Activated CD8-positive, alpha-beta memory T cell treated with anti-CD3 and anti-CD28 coated beads, Interleukin-2, amount 50 U/mL, for 48 hours (primary cell): Measurements from ENCODE around the gene CAMKK1.

Experiments used
- DNase-seq: peaks from one replicate; pipeline ENCODE4 v3.0.0-alpha.2; 2020

Gene CAMKK1

GRCh38 chr17:3895354-3895753 lies 2.5 kb upstream of the CAMKK1 start:
- DNase-seq, result no peak

- no peak for DNase-seq
These were observed 2.1 kb upstream of the CAMKK1 start for GRCh38 chr17:3894911-3895343.

DNA sequence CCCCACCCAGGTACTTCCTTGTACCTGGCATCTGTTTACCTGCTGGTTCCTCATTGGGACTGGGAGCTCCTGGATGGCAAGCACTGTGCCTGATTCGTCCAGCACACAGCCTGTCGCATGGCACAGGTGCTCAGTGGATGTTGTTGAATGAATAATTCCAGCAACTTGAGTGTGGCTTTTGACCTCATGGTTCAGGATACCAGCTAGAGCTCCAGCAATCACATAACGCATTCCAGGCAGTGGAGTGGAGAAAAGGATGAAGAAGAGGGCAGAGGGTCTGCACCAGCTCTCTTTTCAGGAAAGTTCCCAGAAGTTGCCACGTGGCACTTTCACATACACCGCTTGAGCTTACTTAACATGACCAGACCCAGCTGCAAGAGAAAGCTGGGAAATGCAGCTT lies 1.3 kb upstream of the CAMKK1 start:
- DNase-seq, result no peak

- DNase-seq, result no peak
These were observed 865 bp upstream of the CAMKK1 start for GRCh38 chr17:3893720-3894116.

DNA sequence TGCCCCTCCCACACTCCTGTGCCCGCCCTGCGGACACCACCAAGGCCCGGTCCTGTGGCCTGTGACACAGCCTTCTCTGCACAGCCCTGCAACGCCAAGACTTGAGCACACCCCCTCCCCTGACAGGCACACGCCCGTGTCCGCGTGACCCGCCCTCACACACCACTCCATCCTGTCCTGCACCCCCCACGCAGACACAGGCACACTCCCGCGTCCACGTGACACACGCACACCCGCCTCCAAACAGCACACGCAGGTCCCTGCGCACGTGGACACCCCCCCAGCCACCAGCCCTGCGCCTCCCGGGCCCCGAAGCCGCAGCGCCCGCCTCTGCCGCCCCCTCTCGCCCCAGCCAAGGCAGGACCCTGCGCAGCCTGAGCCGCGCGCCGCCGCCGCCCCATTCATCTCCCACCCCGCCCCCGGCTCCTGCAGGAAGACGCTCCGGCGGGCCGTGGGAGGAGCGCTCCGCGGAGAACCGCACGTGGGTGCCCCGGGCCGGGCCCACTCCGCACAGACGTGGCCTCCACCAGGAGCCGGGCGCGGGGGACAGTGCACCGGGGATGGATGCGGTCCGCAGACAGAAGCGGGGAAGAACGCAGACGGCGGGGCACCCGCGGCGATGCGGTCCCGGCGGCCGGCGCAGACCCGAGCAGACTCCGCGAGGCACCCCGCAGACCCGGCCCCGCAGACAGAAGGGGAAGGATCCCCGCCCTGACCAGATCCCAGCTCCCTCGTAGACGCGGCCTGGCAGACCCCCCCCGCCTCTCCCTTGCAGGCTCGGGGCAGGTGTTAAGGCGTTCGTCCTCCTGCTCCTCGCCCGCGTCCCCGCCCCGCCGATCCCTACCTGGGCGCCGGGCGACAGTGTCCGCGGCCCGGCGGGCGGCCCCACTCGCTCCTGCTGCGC lies 506 bp downstream of the CAMKK1 start:
- peak; percentile 77 for DNase-seq

DNA sequence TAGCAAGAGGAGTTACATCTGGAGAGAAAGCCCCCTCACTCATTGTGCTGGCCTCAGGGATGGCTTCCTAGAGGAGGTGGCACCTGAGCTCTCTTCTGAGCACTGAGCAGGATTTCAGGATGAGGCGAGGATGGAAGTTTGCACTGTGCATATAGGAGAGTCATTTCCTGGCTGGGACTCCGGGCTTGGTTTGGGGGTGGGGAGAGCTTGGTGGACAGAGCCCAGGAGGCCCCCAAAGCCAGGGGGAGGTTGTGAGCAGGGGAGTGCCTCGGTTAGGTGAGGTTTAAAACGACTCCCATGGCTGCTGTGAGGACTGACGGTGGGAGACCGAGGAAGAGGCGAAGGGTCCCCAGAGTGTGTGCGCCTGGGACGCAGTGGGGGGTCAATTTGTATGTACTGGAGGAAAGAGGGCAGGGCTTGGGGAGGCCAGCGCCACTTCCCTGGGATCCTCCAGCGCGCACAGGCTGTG lies 1.2 kb downstream of the CAMKK1 start:
- DNase-seq, result no peak

GRCh38 chr17:3890878-3891219 lies 2.0 kb downstream of the CAMKK1 start:
- no peak for DNase-seq

DNA sequence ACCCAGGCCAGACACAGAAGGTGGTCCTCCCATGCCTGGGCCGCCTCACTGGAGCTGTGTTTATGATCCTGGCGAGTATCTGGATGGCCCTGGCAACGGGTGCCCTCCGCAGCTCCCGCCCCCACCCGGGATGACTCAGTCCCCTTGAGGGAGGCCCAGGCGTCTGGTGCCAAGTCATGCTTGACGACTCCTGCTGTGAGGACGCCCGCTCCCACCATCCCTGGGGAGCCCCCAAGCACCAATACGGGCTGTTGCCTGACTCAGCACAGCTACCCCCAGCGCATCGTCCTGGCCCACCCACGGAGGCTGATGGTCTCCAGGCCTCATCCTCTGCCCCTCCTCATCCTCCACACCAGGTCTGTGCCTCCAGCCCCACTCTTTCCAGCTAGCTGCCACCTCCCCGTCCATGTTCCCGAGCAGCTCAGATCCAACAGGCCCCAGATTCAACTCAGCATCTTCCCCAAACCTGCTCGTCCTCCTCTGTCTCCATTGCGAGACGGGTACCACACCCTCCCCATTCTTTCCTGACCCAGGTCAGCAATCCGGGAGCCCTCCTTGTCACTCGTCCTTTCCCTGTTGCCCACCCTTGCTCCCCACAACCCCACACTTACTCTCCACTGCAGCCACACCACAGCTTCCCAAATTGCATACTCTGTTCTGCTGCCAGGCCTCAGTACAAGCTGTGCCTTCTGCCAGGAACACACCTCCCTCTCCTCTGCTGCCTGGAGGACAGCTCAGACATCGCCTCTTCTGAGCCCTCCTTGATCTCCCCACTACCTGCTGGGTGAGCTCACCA lies 2.6 kb downstream of the CAMKK1 start:
- DNase-seq, result no peak

GRCh38 chr17:3889325-3890012 lies 3.4 kb downstream of the CAMKK1 start:
- no peak for DNase-seq

GRCh38 chr17:3888343-3889171 lies 4.3 kb downstream of the CAMKK1 start:
- no peak for DNase-seq

DNA sequence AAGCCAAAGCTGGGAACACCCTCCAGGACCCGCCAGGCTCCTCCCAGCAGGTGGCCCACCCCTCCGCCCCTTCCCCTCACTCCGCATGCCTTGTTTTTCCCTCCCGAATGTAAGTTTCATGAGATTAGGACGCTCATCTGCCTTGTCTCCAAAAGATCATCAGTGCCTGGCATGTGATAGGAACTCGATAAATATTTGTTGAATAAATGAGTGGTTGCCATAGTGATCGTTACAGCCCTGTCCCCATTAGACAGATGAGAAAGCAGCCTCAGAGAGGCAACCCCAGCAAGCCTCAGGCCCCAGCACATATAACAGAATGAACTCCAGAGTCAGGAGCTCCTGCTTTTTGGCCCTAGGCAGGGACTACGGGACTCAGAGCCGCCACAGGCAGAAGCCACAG lies 5.0 kb downstream of the CAMKK1 start:
- DNase-seq, result no peak

DNA sequence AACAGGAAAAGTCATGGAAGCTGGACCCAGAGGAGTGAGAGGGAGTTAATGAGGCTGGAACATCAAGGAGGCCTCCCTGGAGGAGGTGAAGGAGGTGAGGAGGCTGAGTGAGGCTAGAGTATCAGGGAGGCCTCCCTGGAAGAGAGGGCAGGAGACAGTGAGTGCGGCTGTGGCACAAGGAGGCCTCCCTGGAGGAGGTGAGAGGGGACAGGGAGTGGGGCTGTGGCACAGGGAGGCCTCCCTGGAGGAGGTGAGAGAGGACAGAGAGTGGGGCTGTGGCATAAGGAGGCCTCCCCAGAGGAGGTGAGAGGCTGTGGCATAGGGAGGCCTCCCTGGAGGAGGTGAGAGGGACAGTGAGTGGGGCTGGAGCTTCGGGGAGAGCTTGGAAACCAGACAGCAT lies 5.5 kb downstream of the CAMKK1 start:
- no peak for DNase-seq

GRCh38 chr17:3886776-3887175 lies 6.1 kb downstream of the CAMKK1 start:
- no peak for DNase-seq

GRCh38 chr17:3885970-3886369 lies 6.9 kb downstream of the CAMKK1 start:
- DNase-seq, result no peak

GRCh38 chr17:3885271-3885670 lies 7.6 kb downstream of the CAMKK1 start:
- no peak for DNase-seq

GRCh38 chr17:3884188-3884587 lies 8.7 kb downstream of the CAMKK1 start:
- no peak for DNase-seq

DNA sequence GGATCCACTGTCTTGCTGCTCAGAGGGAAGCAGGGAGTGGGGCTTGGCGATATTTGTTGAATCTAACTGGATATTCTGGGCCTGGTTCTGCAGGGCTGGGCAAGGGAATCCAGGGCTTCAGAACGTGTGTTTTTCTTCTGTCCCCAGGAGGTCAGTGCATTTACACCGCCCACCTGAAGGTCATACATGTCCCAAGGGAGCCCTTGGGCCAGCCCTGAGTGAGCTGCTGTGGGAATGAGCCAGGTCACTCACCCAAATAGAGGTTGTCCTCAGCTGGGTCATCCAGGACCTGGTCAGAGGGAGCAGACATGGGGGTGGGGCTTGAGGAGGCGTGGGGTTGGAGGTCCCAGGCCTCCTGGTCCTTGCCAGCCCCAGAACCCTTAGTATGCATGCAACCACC lies 10.6 kb downstream of the CAMKK1 start:
- no peak for DNase-seq

- DNase-seq, result no peak
These were observed 11.9 kb downstream of the CAMKK1 start for GRCh38 chr17:3880983-3881382.

GRCh38 chr17:3879591-3880417 lies 13.0 kb downstream of the CAMKK1 start:
- no peak for DNase-seq

DNA sequence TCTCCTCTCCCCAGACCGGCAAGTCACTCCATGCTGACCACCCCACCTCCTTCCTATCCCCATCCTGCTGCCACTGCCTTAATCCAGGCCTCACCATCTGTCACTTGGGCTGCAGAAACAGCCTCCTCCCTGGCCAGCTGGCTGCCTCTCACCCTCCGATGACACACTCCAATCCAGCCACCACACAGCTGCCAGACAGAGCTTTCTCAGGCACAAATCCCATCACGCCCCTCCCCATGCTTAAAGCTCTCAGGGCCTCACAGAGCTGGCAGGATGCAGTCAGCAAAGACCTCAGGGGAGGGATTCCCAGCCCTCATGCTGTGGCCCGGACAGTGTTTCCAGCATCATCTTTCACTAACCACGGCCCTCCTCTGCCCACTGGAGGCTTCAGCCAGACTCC lies 13.7 kb downstream of the CAMKK1 start:
- no peak for DNase-seq

- DNase-seq, result no peak
These were observed 15.6 kb downstream of the CAMKK1 start for GRCh38 chr17:3877220-3877619.

DNA sequence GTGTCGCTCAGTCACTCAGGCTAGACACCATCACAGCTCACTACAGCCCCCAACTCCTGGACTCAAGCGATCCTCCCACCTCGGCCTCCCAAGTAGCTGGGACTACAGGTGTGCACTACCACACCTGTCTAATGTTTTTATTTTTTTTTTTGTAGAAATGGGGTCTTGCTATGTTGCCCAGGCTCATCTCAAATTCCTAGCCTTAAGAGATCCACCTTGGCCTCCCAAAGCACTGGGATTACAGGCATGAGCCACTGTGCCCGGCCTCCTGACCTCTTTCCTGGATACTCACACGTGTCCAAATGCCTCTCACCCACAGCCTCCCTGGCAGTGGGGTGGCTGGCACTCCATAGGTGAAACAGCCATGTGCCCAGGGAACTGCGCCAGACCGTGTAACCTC lies 17.5 kb downstream of the CAMKK1 start:
- DNase-seq, result no peak
